HG02571 (cell line): ENCODE measurements around the gene MLLT3.

Source experiments
- ATAC-seq: cut with Tn5 transposase; IDR thresholded peaks from one replicate; pipeline ENCODE4 v1.9.1; 2021; ENCODE audit warnings: mild to moderate bottlenecking, moderate library complexity; ENCODE audit not compliant: unreplicated experiment

Gene MLLT3

DNA sequence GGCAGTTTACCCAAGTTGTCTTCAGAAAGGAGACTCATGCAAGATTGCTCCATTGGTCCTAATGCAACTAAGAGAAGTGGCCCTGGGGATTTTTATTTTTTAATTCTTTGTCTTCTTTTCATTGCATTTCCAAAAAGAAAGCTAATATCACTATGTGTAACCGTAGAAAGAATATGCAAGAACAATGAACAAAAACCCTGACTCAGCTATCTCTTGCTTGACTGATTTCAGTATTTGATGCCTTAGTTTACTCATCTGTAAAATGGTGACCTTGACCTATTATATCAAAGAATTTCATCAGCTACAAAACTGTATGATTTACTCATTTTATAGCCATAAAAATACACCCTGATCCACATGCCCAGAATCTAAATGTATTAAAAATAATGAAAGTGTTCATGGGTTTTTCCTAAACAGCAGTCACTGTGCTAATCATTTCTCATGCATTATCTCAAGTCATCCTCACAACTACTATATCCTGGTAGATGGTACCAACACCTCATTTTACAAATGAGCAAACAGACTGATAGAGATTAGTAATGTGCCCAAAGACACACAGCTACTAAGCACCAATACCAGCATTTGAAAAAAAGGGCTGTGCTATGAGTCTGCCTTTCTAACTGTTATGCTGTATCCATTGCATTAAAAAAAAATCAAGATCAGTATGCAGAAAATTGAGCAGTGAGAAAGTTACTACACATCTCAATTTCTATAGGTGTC lies 185.7 kb downstream of the MLLT3 start:
- ATAC-seq: no peak

DNA sequence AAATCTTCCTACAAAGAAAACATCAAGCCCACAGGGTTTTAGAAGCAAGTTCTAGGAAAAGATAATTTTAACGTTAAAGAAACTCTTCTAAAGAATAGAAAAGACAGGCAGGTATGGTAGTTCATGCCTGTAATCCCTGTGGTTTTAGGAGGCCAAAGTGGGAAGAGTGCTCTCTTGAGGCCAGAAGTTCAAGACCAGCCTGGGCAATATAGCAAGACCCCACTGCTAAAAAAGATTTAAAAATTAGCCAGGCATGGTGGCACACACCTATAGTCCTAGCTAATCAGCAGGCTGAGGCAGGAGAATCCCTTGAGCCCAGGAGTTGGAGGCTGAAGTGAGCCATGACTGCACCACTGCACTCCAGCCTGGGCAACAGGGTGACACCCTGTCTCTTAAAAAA lies 193.3 kb downstream of the MLLT3 start:
- no peak for ATAC-seq

DNA sequence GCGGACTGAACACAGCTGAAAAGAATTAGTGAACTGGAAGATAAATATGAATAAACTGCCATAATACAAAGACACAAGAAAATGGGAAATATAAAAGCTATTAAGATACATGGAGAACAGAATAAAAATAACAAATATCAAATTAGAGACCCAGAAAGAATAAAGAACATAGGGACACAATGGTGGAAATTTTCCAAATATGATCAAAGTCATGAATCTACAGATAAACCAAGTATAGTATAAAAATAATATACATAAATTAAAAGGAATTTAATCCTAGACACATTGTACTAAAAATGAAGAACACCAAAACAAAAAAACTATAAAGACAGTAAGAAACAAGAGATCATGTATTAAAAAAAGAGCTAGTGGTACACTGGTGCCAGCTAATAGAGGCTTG lies 194.9 kb downstream of the MLLT3 start:
- ATAC-seq: no peak

- ATAC-seq: peak; percentile 82
These were observed 196.3 kb downstream of the MLLT3 start for GRCh38 chr9:20426019-20426418.

DNA sequence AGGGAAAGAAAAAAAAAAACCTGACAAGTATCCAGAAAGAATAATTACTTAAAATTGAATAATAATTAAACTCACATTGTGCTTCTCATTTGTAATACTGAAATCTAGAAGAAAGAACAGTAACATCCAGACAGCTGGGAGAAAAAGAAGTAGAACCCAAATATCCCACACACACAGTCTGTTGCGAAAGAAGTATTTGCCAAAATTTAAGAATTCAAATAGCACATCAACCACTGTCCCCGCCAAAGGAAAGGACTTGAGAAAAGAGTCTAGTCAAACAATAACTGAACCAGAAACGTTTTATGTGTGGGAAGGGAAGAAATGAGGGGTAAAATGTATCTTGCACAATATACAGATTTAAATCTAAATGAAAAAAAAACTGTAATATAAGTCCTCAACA lies 202.8 kb downstream of the MLLT3 start:
- no peak for ATAC-seq

DNA sequence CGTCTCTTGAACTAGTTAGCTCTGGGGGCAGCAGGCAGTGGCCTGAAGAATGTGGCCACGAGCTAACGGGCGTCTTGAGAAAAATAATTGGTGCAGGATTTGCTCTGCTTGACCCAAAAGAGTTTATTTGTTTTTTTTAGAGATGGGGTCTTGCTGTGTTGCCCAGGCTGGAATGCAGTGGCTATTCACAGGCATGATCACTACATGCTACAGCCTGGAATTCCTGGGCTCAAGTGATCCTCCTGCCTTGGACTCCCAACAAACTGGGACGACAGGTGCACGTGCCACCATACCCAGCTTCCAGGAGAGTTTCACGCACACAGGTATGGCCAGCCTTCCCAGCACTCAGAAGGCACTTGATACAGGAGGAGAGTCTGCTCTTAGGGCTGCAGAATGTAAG lies 203.8 kb downstream of the MLLT3 start:
- no peak for ATAC-seq

- ATAC-seq: no peak
These were observed 204.8 kb downstream of the MLLT3 start for GRCh38 chr9:20417373-20418080.

DNA sequence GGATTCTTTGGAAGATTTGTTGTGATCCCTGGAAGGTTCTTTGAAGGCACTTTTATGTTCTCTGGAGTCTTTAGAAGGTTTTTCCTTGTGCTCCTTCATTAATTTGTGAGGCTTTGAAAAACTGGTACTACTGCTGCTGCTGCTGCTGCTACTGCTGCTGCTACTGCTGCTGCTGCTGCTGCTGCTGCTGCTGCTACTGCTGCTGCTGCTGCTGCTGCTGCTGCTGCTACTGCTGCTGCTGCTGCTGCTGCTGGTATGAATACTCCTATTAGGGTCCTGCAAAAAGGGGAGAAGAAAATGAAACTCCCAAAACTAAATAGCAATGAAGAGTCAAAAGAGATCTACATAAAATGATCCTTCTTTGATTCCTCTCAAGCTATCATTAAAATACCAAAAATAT lies 208.1 kb downstream of the MLLT3 start:
- no peak for ATAC-seq

DNA sequence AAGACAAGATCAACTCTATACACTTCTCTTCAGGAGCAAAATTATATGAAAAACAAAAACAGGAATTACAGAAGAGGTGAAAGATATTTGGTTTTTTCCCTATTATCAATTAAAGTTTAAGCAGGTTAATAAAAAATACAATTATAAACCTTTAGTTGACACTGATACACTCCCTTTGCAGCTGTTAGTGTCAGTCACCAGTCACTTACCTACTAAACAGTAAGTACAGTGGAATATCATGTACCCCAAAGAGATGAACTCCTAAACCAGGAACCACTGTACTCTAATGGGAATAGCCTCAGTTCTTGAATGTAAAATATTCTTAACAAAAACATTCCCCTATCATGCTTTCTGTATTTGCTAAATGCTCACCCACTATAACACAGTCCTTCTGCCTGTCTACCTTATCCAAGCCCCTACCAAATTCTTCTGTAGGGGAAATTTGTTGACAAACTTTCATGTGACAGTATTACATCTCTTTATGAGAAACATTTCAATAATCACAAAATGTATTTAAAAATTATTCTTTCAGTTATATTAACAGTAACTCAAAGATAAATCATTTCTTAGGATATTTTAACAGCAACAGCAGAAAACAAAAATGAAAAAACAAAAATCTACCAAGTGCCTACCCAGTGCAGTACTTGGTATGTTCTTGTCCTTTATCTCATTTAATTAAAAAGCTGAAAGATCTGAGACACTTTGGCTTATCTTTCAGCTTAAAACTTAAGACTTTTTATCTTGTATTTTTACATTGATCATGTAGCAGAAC lies 212.8 kb downstream of the MLLT3 start:
- ATAC-seq: no peak

DNA sequence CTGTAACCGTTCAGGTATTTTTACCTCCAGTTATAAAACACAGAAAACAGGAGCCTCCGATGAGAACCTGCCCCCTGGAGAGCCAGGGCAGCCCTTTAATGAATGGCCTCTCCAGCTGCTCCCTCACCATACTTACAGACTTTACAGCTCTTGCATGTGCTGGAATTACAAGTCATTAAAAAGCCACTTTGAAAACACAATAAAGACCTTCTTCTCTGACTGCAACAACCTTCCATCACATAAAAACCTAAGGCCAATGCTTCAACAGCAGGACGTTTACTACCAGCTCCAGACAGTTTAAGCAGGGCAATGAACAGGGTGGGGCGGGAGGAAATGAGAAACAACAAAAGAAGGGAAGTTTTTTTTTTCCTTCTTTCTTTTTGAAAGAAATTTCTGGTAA lies 213.8 kb downstream of the MLLT3 start:
- no peak for ATAC-seq

DNA sequence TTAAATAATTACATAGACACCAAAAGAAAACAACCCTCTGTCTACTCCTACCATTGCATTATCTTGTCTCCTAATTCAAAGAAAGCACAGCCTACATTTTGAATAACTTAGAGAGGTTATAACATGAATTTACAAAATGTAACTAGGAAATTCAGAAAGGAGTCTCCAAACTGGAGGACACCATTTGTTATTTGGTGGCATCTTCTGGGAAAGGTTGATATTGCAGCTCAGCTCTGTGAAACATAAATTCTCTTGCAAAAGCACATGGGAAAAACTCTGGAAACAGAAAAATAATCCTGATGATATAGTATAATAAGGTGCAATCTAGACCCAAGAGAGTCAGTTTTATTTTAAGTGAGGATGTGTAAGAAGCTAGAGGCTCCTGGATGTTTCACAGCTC lies 215.3 kb downstream of the MLLT3 start:
- ATAC-seq: no peak

- no peak for ATAC-seq
These were observed 216.0 kb downstream of the MLLT3 start for GRCh38 chr9:20406344-20406743.

GRCh38 chr9:20405616-20406015 lies 216.7 kb downstream of the MLLT3 start:
- ATAC-seq: no peak

- no peak for ATAC-seq
These were observed 217.2 kb downstream of the MLLT3 start for GRCh38 chr9:20405078-20405477.

DNA sequence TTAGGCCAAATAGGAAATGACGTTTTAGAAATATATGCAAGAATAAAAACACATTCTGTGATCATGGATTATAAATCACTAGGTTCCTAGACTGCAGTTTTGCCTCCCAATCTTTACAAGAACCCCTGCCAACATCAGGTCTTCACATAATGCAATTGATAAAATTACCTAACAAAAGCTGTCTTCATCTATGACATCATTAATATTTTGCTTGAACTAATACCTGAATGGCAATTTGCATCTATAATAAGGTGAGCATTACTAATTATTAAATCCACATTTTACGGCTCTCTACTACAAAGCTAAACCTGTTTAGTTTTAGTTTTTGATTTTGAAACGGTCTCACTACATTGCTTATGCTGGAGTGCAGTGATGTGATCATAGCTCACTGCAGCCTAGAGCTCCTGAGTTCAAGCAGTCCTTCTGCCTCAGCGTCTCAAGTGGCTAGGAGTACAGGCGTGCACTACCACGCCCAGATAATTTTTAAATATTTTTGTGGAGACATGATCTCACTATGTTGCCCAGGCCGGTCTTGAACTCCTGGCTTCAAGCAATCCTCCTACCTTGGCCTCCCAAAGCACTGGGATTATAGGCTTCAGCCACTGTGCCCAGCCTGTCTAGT lies 218.0 kb downstream of the MLLT3 start:
- ATAC-seq: no peak

- ATAC-seq: no peak
These were observed 219.0 kb downstream of the MLLT3 start for GRCh38 chr9:20403346-20403745.

DNA sequence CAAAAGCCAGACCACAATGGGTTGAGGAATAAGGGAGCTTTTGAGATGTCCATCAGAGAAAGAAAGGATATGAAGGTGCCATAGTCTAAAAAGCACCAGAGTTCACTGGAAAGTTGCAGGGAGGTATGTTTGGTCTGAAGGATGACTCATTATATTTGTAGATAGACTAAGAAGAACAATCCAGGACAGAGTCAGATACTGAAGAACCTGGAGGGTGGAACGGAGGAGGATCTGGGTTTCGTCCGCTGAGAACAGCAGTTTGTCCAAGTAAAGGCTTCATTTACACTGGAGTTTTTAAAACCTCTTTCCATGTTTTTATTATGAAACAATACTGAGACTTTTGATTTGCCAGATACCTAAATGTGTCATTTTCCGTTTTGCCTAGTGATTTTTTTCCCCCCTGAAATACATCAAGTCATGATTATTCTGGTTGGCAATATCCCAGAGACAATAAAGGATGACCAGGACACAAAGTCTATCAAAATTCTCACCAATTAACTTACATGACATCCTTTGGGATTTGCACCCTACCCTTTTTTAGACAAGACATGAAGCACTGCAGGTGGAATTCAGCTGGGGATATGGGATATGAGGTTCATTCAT lies 219.9 kb downstream of the MLLT3 start:
- ATAC-seq: no peak

- ATAC-seq: no peak
These were observed 223.6 kb downstream of the MLLT3 start for GRCh38 chr9:20398536-20399338.

DNA sequence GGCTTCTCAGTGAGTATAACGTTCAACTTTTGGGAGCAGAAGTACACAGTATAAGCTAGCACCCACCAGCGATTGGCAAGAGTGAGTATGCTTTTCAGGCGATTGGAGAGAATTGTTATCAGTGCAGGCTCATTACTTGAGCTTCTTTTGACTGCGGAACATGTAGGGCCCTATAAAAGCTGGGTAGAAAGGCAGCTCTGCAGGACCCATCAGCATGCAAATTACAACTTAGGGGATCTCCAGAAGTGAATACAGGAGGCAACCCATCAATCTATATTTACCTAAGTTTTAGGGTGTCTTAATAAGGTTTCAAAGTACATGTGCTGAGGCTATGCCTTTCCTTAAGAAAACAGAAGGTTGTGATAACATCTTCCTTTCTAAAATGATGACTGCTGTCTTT lies 225.0 kb downstream of the MLLT3 start:
- ATAC-seq: peak; percentile 91

DNA sequence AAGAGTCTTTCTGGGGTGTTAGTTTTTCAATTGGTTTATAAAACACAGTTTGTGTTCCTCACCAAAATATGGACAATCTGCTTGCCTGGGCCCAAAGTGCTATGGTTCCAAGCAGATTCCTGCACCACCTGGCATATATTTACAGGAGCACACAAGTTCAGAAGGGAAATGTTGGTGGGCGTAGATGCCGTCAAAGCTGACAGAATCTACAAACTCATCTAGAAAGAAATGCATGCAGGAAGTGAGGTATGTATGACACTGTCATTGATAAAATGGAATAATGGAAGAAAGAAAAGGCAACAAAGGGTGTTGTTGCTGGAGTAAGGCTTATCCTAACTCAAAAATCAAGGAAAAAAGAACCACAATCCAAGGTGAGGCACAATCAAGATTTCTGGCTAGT lies 225.8 kb downstream of the MLLT3 start:
- no peak for ATAC-seq
